GM12878 (cell line): Measurements from ENCODE around the gene SIGLEC12. TPM values are rescaled to one million over a fixed set of nuclear protein-coding genes. Genes with fewer than 3 reads are reported as not detected.

Experiments used
- ATAC-seq: fragments of 200-7000 bp; cut with Tn5 transposase; 3 replicates; pipeline ENCODE4 v1.9.1; 2020; ENCODE audit warnings: mild to moderate bottlenecking, moderate library complexity
- BruUV-seq: library from RNA; stranded (reverse); fragments of 400-500 nt; replicated peaks from 2 replicates; lab custom pipeline; 2021; lab: Mats Ljungman, UMichigan
- CTCF ChIA-PET: fragments of 300-600 bp; sonication (Branson Sonifier 250); formaldehyde crosslinking; extraction: SDS; loops from one replicate; lab custom pipeline; 2021; ENCODE audit warnings: inconsistent platforms; lab: Yijun Ruan, JAX
- POLR2A ChIA-PET: fragments of 350-600 bp; formaldehyde crosslinking; extraction: SDS; loops from one replicate; lab custom pipeline; 2021; ENCODE audit warnings: inconsistent platforms; lab: Charles Lee
- RAD21 ChIA-PET: fragments of 300-600 bp; sonication (Branson Sonifier 250); formaldehyde crosslinking; loops from one replicate; lab custom pipeline; 2023; ENCODE audit warnings: antibody characterized with exemption; ENCODE audit not compliant: unreplicated experiment; lab: Charles Lee
- SMC1A ChIA-PET: fragments of 300-600 bp; sonication (Branson Sonifier 250); formaldehyde crosslinking; loops from one replicate; lab custom pipeline; 2023; ENCODE audit not compliant: unreplicated experiment, uncharacterized antibody; lab: Charles Lee
- DNase-seq: peaks from one replicate; pipeline ENCODE4 v3.0.0-alpha.2; 2011; ENCODE audit warnings: low read depth, low spot score
- FAIRE-seq: peaks from 3 replicates; lab custom pipeline; 2011; peaks lifted over from hg19 to GRCh38; lab: Jason Lieb, UNC
- H2AFZ ChIP-seq: 2 replicates; pipeline ENCODE4 v1.6.0; 2011; ENCODE audit warnings: low read depth, low read length, control low read depth; ENCODE audit not compliant: control insufficient read depth
- H3K27ac ChIP-seq: 2 replicates; pipeline ENCODE4 v1.5.1; 2011; ENCODE audit warnings: control low read depth; ENCODE audit not compliant: control insufficient read depth, insufficient read depth
- H3K27me3 ChIP-seq, 2 experiments: replicated peaks in 1 of 2; 2 replicates each; pipeline versions ENCODE4 v1.6.0 to v1.6.1; 2011; ENCODE audit warnings: low read length in 1 of 2; ENCODE audit not compliant: control insufficient read depth in 2 of 2, insufficient read depth in 2 of 2
- H3K36me3 ChIP-seq, 2 experiments: 2 replicates each; pipeline ENCODE4 v1.5.1; 2011; ENCODE audit warnings: low read length in 1 of 2; ENCODE audit not compliant: control insufficient read depth in 2 of 2, insufficient read depth in 2 of 2
- H3K4me1 ChIP-seq: 2 replicates; pipeline ENCODE4 v1.6.1; 2011; ENCODE audit warnings: mild to moderate bottlenecking, low read length, moderate library complexity, mixed read lengths; ENCODE audit not compliant: control insufficient read depth, insufficient read depth
- H3K4me2 ChIP-seq: 2 replicates; pipeline ENCODE4 v1.6.0; 2011; ENCODE audit warnings: control low read depth; ENCODE audit not compliant: control insufficient read depth, insufficient read depth
- H3K4me3 ChIP-seq: fragments of 200-600 bp; sonication (generic); 2 replicates; pipeline ENCODE4 v1.5.1; 2016
- H3K79me2 ChIP-seq: 2 replicates; pipeline ENCODE4 v1.6.0; 2011; ENCODE audit warnings: low read length; ENCODE audit not compliant: control insufficient read depth, insufficient read depth
- H3K9ac ChIP-seq: 2 replicates; pipeline ENCODE4 v1.8.0; 2011; ENCODE audit warnings: low read length, control low read depth, mixed read lengths; ENCODE audit not compliant: control insufficient read depth, insufficient read depth
- H3K9me3 ChIP-seq: replicated peaks from 3 replicates; pipeline ENCODE4 v1.5.1; 2011; ENCODE audit warnings: mild to moderate bottlenecking, low read length; ENCODE audit not compliant: control insufficient read depth, insufficient read depth
- H4K20me1 ChIP-seq: 2 replicates; pipeline ENCODE4 v1.6.0; 2011; ENCODE audit not compliant: control insufficient read depth, insufficient read depth
- E4F1 ChIP-seq: fragments of 450-650 bp; IDR thresholded peaks from 2 replicates; pipeline ENCODE4 v1.6.1; 2018; ENCODE audit warnings: borderline replicate concordance, mild to moderate bottlenecking; ENCODE audit not compliant: partially characterized antibody
- FOXK2 ChIP-seq: fragments of 450-650 bp; IDR thresholded peaks from 2 replicates; pipeline ENCODE4 v1.6.1; 2017; ENCODE audit warnings: mild to moderate bottlenecking, moderate library complexity
- GABPA ChIP-seq: IDR thresholded peaks from 2 replicates; pipeline ENCODE4 v1.6.1; 2014; ENCODE audit warnings: antibody characterized with exemption, low read depth, mild to moderate bottlenecking, inconsistent platforms
- HCFC1 ChIP-seq: fragments of 150-350 bp; IDR thresholded peaks from 2 replicates; pipeline ENCODE4 v1.6.1; 2014; ENCODE audit warnings: low read length
- NR2F1 ChIP-seq: fragments of 450-650 bp; conservative IDR thresholded peaks from 2 replicates; pipeline ENCODE4 v1.6.1; 2017; ENCODE audit warnings: mild to moderate bottlenecking
- RAD21 ChIP-seq: IDR thresholded peaks from 2 replicates; pipeline ENCODE4 v1.6.1; 2011; ENCODE audit warnings: mild to moderate bottlenecking, low read depth, low read length, moderate library complexity; ENCODE audit not compliant: insufficient read depth
- STAT1 ChIP-seq: fragments of 450-650 bp; conservative IDR thresholded peaks from 2 replicates; pipeline ENCODE4 v1.6.1; 2014; ENCODE audit warnings: antibody characterized with exemption, mild to moderate bottlenecking
- TCF7 ChIP-seq: IDR thresholded peaks from 2 replicates; pipeline ENCODE4 v1.6.1; 2014; ENCODE audit warnings: antibody characterized with exemption, borderline replicate concordance
- ZNF384 ChIP-seq: IDR thresholded peaks from 2 replicates; pipeline ENCODE4 v1.6.1; 2012; ENCODE audit warnings: low read depth, mild to moderate bottlenecking, low read length, improper control_type of control experiment, borderline replicate concordance
- WGBS: methylation state at CpG from one replicate; pipeline ENCODE4 v1.1.6; 2016; ENCODE audit warnings: low lambda C conversion rate; ENCODE audit not compliant: insufficient replicate concordance, insufficient coverage; ENCODE audit errors: missing lambda C conversion rate; 5-methylcytosine and 5-hydroxymethylcytosine counted together
- in situ Hi-C: fragments of 300-500 bp; cut with MboI; formaldehyde crosslinking; loops from 9 replicates; pipeline ENCODE4 v1.14.3; 2018; ENCODE audit warnings: mixed read lengths
- intact Hi-C: fragments of 100-400 bp; cut with micrococcal nuclease; formaldehyde crosslinking; loops from one replicate; pipeline ENCODE4 v1.14.2; 2022; ENCODE audit not compliant: unreplicated experiment
- polyA plus RNA-seq, 11 experiments: library from polyadenylated mRNA; depleted of rRNA in 4 of 11; unstranded in 6 of 11; stranded (reverse) in 5 of 11; fragments of >200 nt; fragmentation: Nextera tagmentation in 4 of 11; fragmentation: Illumina TruSeq in 1 of 11; extraction: Ambion mirVana in 4 of 11; extraction: Trizol in 1 of 11; gene quantifications; 1 replicate in 1 of 11; 2 replicates in 10 of 11; pipeline versions ENCODE4 v1.2.1 to v1.2.3, GENCODE V29; 2011 to 2016; ENCODE audit warnings: inconsistent platforms in 2 of 11, missing spikeins in 2 of 11, low read depth in 1 of 11
- total RNA-seq, 4 experiments: library from RNA; depleted of rRNA in 3 of 4; stranded (reverse); fragments of >200 nt in 3 of 4; fragmentation: Illumina TruSeq in 1 of 4; extraction: Trizol in 1 of 4; gene quantifications; 2 replicates each; pipeline versions ENCODE4 v1.2.1 to v1.2.3, GENCODE V29; 2013 to 2021
- TF ChIP-seq, protein P1 (sequence below): IDR thresholded peaks from 2 replicates; pipeline ENCODE4 v1.6.1; 2012; ENCODE audit warnings: mild to moderate bottlenecking, low read depth, low read length

Gene SIGLEC12
- total and polyA plus RNA-seq, 10 of the 15 experiments (the other 5 are each of a cell fraction or from before 2014, with no cell fraction given), result 0.03 to 0.18 (median 0.06) TPM; not detected in 5

DNA sequence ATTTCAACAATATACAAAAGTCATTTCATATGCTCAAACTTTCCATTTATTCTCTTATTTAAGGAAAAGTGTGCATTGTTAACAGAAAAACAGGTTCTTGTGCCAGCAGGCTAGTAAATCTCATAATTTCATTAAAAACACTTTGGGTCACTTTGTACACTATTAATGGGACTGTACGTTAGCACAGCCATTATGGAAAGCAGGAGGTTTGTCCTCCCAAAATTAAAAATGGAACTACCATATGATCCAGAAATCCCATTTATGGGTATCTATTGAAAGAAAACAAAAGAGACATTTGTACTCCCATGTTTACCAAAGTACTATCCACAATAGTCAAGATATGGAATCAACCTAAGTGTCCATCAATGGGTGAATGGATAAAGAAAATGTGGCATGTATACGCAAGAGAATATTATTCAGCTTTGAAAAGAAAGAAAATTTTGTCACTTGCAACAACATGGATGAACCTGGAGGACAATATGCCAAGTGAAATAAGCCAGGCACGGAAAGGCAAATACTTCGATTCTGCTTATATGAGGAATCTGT, 38.3 kb upstream of the SIGLEC12 start:
- CTCF ChIA-PET, result interaction anchor here (1.7 to 3.0 kb wide), 2 partner anchors 25 to 117 kb away, joined by 3 to 11 read pairs; no protein-coding TSS in a partner anchor
- in situ Hi-C loops, result no loop called here

More for the DNA sequence above, 38.3 kb upstream of the SIGLEC12 start:
- Histone ChIP-seq H3K4me1 (no peaks in the 10 kb centered on the region; the same call in 1 of the 2 replicates), H3K27ac (no peak overlapping the region), H3K27me3 (no peaks in the 10 kb centered on the region), H2AFZ (no peak overlapping the region), H3K36me3 (no peaks in the 10 kb centered on the region), H4K20me1 (no peaks in the 10 kb centered on the region), H3K4me3 (no peak overlapping the region), H3K9me3 (no peaks in the 10 kb centered on the region), H3K79me2 (no peaks in the 10 kb centered on the region), H3K4me2 (no peak overlapping the region), H3K9ac (no peak overlapping the region)
- no peak for TF ChIP-seq HCFC1
- TF ChIP-seq TCF7, result no peak
- TF ChIP-seq FOXK2, result no peak
- TF ChIP-seq GABPA, result no peak
- no peak for TF ChIP-seq E4F1
- TF ChIP-seq RAD21, result no peak
- TF ChIP-seq, protein P1, sequence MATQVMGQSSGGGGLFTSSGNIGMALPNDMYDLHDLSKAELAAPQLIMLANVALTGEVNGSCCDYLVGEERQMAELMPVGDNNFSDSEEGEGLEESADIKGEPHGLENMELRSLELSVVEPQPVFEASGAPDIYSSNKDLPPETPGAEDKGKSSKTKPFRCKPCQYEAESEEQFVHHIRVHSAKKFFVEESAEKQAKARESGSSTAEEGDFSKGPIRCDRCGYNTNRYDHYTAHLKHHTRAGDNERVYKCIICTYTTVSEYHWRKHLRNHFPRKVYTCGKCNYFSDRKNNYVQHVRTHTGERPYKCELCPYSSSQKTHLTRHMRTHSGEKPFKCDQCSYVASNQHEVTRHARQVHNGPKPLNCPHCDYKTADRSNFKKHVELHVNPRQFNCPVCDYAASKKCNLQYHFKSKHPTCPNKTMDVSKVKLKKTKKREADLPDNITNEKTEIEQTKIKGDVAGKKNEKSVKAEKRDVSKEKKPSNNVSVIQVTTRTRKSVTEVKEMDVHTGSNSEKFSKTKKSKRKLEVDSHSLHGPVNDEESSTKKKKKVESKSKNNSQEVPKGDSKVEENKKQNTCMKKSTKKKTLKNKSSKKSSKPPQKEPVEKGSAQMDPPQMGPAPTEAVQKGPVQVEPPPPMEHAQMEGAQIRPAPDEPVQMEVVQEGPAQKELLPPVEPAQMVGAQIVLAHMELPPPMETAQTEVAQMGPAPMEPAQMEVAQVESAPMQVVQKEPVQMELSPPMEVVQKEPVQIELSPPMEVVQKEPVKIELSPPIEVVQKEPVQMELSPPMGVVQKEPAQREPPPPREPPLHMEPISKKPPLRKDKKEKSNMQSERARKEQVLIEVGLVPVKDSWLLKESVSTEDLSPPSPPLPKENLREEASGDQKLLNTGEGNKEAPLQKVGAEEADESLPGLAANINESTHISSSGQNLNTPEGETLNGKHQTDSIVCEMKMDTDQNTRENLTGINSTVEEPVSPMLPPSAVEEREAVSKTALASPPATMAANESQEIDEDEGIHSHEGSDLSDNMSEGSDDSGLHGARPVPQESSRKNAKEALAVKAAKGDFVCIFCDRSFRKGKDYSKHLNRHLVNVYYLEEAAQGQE, result no peak
- no peak for TF ChIP-seq NR2F1
- no peak for TF ChIP-seq STAT1
- TF ChIP-seq ZNF384, result no peak
- BruUV-seq, result no TSS peak
- FAIRE-seq (no peak), DNase-seq (no peak), ATAC-seq (no peak)
- WGBS, result 74% methylated on average over 4 of the region's 4 CpGs
- intact Hi-C loops, result no loop called here
- POLR2A ChIA-PET, result no interaction called here
- SMC1A ChIA-PET, result interaction anchor here (0.6 to 1.1 kb wide), 2 partner anchors 47 to 117 kb away, joined by 3 to 4 read pairs; no protein-coding TSS in a partner anchor
- RAD21 ChIA-PET, result no interaction called here
